ENCODE results near the gene MTX2.
"Not testable (repeated sequence)": the region's sequence is repeated elsewhere in the genome, so short reads cannot be mapped to it uniquely, and the experiment has no call there.

Gene MTX2

DNA sequence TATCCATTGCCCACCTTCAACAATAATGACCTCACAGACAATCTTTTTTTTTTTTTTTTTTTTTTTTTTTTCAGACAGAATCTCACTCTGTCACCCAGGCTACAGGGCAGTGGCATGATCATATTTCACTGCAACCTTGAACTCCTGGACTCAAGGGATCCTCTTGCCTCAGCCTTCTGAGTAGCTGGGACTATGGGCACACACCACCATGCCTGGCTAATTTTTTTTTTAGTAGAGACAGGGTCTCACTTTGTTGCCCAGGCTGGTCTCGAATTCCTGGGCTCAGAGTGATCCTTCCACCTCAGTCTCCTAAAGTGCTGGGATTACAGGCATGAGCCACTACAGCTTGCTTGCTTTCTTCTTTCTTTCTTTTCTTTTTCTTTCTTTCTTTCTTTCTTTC is 103.9 kb downstream of the MTX2 start:
- not testable (repeated sequence) for DNase-seq (ENCODE audit: low read depth, low spot score)

DNA sequence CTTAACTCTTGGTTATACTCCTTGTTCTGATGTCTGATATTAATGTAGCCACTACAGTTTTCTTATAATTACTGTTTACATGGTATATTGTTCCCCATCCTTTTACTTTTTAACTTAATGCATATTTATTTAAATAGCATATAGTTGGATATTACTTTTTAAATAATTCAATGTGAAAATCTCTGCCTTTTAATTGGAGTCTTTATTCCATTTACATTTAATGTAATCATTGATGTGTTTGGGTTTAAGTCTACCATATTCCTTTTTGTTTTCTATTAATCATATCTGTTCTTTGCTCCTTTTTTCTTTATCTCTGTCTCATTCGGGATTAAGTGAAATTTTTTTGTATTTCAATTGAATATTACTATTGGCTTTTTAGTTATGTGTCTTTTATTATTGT is 109.1 kb downstream of the MTX2 start:
- DNase-seq (ENCODE audit: low read depth, low spot score) = no peak

DNA sequence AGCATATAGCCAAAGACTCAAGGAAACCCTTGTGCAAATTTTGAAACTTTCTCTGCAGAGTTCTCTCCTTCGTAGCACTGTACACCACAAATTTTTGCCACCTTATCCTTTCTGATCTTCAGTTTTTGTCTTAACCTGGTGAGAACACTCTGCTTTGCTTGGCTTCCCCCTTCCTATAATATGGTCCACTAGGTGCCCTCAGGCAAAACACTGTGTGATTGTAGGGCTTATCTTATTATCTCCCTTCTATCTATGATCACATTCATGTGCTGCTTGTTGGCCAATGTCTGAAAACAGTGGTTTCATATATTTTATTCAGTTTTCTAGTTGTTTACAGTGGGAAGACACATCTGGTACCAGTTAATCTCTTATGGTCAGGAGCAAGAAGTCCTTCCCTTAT is 111.1 kb downstream of the MTX2 start:
- no peak for DNase-seq (ENCODE audit: low read depth, low spot score)

DNA sequence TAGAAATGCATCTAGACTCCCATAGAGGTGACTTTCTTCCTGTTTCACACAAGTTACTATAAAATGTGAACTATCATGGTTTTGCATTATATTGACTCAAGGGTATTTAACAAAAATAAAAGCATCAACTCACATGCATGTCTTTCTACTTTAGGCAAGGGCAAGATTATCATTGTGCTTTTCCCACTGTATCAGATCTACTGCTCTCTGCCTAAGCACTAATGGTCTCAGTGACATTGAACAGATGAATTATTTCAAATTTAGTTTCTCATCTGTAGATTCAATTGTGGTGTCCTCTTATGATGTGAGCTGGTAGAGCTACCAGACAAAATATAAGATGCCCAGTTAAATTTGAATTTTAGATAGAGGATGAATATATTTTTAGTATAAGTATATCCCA is 113.9 kb downstream of the MTX2 start:
- no peak for DNase-seq (ENCODE audit: low read depth, low spot score)

DNA sequence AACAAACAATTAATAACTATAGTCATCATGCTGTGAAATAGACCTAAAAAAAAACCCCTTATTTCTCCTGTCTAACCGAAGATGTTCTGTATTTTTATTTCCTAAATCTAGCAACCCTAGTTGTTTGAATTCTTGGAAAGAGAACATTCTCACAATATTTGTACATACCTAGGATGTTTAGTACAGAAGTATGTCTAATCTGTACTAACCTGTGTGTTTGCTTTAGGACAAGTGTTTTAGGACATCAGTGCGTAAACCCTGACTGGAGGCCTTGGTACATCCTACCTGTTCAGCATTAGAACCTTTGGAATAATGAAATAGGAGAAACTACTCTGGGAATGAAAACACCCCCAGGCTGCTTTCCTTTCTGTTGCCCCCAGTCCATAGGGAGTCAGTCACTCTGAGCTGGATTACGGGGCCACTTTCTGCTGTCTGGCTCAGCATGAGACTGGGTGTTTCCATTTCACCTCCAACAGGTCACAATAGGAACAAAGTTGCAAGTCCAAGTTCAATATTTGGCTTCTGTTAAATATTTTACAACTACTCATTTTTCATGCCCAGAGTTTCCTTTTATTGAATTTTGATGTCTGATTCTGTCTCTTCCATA is 114.7 kb downstream of the MTX2 start:
- no peak for DNase-seq (ENCODE audit: low read depth, low spot score)

DNA sequence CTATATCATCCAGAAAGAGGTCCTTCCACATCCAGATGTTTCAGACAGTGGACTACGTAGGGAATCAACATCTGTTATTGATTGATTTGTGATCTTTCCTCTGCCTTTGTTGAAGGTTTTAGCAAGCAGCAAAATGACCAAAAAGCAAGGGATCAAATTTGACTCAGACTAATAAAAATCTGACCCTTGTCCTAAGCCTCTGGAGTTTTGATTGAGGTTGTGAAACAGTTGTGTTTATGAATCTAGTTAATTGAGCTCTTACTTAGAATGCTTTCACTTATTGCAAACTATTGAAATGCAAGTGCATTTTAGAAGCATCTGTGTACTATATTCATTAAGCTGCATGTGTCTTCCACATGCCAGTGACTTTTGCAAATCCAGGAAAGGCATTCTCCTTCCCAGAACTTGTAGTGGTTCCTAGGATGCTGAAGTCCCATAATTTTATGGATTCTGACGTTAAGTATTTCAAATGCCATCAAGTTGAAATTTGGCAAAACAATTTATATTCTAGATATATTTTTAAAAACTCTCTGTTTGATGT is 116.0 kb downstream of the MTX2 start:
- DNase-seq (ENCODE audit: low read depth, low spot score) = no peak

DNA sequence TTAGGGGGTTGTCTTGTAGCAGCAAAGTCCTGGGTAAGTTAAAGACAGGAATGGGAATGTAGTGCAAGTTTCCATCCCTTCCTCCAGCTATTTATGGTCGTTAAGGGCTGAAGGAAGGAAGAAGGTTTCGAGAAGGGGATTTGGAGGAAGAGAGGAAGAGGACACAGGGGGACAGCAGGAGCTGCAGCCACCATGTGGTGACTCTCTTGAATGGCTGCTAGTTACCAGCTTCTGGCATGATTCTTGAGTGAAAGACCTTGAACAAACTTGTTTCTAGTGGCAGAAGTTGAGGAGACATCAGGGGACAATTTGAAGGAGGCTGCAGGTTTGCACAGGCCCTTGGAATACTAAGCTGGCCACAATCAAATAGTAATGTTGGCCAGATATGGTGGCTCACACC is 116.6 kb downstream of the MTX2 start:
- no peak for DNase-seq (ENCODE audit: low read depth, low spot score)
